Breast epithelium (tissue), 3 donors: ENCODE measurements around the gene ANGPTL2.

Source experiments
- CTCF ChIP-seq, 3 donors: fragments of 450-650 bp; IDR thresholded peaks; one replicate each; pipeline ENCODE4 v1.5.1; 2016 to 2017; ENCODE audit warnings: antibody characterized with exemption in 3 of 3, mild to moderate bottlenecking in 3 of 3, moderate library complexity in 3 of 3
- POLR2A ChIP-seq: fragments of 450-650 bp; IDR thresholded peaks from one replicate; pipeline ENCODE4 v1.6.1; 2016; ENCODE audit warnings: antibody characterized with exemption, mild to moderate bottlenecking, moderate library complexity
- POLR2AphosphoS5 ChIP-seq, 3 donors: sonication (generic); formaldehyde crosslinking; IDR thresholded peaks; one replicate each; pipeline ENCODE4 v1.6.1; 2017; ENCODE audit warnings: antibody characterized with exemption in 3 of 3

- TF ChIP-seq POLR2A (no peak), CTCF (IDR thresholded peaks at IDR 0.05) (no peak), POLR2AphosphoS5 (IDR thresholded peaks at IDR 0.05) (no peak)
Observed at GRCh38 chr9:127066060-127066850, 56.2 kb downstream of the ANGPTL2 start.
